C1 segment of cervical spinal cord (tissue), 14 donors: ENCODE results near the gene HMGXB4.
"Not testable (repeated sequence)": the region's sequence is repeated elsewhere in the genome, so short reads cannot be mapped to it uniquely, and the experiment has no call there.

Source experiments
- DNase-seq, 14 donors: peaks; one replicate each; lab custom pipeline; 2025; lab: John Stamatoyannopoulos, UW

The HMGXB4 gene

GRCh38 chr22:35257321-35258190 lies at the start of gene HMGXB4:
HMGXB4 (plus strand) TSS chr22:35257493; CDS start chr22:35262391, 4,898 bp downstream.
- DNase-seq, result peak; percentile 50 to 92 (median 80)

GRCh38 chr22:35208003-35208402 lies 49.3 kb upstream of the HMGXB4 start:
- no peak for DNase-seq

DNA sequence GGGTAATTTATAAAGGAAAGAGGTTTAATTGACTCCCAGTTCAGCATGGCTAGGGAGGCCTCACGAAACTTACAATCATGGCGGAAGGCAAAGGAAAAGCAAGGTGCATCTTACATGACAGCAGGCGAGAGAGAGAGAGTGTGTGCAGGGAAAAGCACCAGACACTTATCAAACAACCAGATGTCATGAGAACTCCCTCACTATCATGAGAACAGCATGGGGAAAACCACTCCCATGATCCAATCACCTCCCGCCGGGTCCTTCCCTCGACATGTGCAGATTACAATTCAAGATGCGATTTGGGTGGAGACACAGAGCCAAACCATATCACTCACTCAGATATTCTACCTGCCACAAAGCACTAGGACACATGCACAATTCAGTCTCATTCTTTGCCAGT lies 48.1 kb upstream of the HMGXB4 start:
- no peak for DNase-seq

- no peak for DNase-seq
Observed at GRCh38 chr22:35212009-35212408, 45.3 kb upstream of the HMGXB4 start.

DNA sequence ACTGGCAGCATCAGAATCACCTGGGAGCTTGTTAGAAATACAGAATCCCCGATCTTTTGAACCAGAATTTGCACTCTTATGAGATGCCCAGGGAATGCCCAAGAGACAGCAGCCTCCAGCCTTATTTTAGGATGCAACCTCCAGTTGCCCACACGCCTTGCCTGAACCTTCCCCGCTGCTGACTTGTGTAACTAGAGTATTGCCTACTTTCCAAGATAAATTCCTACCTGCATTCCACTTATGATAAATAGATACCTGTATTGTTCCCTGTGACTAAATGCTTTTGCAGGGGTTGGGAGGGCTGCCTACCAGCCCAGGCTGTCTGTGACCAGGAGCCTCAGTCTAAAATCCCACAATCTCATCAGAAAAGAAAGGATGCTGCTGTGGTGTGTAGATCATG lies 44.3 kb upstream of the HMGXB4 start:
- DNase-seq, result no peak

- no peak for DNase-seq
Observed at GRCh38 chr22:35214968-35215367, 42.3 kb upstream of the HMGXB4 start.

DNA sequence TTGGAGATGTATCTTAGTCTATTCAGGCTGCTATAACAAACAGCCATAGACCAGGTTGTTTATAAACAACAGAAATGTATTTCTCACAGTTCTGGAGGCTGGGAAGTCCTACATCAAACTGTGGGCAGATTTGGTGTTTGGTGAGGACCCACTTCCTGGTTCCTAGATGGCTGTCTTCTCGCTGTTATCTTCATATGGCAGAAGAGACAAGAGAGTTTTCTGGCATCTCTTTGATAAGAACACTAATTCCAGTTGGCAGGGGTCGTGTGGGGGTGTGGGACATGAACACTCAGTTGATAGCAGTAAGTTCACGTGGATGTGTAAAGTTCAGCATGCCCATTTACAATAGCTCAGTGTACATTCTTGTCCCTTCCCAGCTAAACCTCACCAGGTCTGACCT lies 41.3 kb upstream of the HMGXB4 start:
- no peak for DNase-seq

- DNase-seq, result no peak
Observed at GRCh38 chr22:35217527-35217926, 39.8 kb upstream of the HMGXB4 start.

DNA sequence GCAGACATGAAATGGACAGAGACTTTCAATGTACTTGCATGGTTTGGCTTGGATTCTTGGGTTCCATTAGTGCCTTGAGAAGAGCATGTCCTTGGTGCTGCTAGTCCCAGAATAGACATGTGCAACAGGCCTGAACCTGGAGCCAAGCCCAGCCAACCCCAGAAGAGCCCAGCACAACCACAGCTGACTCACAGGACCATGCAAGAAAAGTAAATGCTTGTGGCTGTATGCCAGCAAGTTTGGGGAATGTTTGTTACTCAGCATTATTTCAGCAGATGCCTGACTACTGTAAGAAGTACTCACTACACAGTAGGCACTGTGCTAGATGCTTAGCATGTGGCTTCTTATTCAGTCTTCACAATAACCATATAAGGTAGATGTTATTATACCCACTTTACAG lies 39.2 kb upstream of the HMGXB4 start:
- DNase-seq, result no peak

- DNase-seq, result no peak
Observed at GRCh38 chr22:35219012-35219411, 38.3 kb upstream of the HMGXB4 start.

GRCh38 chr22:35220221-35220620 lies 37.1 kb upstream of the HMGXB4 start:
- DNase-seq, result no peak

- DNase-seq, result no peak
Observed at GRCh38 chr22:35225010-35225409, 32.3 kb upstream of the HMGXB4 start.

- no peak for DNase-seq
Observed at GRCh38 chr22:35226958-35227647, 30.2 kb upstream of the HMGXB4 start.

DNA sequence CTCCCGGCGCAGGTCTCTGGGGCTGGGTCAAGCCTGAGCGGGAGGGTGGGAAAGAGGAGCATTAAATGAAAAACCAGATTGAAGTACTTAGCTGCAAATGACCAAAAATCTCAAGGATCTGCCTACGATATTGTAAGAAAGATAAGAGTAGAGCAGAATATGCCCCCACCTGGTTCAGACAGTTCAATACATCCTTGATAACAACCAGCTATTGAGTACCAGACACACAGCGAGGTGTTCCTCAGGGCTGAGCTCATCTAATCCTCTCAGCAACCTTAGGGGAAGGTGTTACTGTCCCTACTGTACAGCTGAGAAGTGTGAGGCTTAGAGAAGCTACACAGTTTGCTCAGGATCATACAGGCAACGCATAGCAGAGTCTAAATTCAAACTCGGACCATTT lies 27.4 kb upstream of the HMGXB4 start:
- DNase-seq, result no peak

GRCh38 chr22:35230417-35230816 lies 26.9 kb upstream of the HMGXB4 start:
- no peak for DNase-seq

DNA sequence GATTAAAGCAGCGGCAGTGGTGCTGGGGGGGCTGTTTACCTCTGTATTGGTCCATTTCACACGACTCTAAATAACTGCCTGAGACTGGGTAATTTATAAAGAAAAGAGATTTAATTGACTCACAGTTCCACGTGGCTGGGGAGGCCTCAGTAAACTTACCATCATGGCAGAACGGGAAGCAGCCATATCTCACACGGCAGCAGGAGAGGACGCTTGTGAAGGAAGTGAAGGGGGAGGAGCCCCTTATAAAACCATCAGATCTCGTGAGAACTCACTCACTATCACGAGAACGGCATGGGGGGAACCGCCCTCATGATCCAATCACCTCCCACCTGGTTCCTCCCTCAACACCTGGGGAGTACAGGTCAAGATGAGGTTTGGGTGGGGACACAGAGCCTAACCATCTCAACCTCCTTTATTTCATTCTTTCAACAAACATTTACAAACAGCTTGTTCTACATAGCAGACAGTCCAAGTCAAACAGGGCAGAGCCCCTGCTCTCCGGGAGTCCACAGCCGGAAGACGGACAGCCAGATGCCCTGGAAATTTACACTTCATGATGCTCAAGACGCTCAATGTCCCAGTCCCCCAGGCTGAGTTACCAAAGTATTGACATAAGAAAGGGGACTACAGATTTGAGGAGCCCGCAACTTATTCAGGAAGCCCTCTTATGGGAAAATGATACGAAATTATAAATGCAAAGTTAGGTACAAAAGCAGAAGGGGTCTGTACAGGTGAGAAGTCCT lies 26.3 kb upstream of the HMGXB4 start:
- no peak for DNase-seq

DNA sequence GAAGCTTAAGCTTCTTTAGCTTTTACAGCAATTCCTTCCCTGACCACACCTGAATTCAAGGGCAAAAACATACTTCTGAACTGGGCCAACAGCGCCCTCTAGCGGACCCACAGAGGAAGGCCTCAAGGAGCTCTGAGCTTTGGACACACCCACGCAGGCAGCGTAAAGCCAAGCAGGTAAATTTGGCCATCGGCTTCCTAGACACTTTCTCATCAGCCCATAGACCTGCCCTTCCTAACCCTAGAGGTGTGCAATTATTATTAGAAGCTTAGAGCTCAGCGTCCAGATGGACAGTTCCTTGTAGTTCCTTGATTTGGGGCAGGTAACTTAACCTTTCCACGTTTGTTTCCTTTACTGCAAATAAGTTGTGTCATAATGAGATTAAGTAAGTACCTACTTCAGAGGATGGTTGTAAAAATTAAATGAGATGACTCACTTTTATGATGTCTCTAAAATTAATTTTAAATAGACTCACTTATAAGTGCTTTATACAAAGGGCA lies 25.7 kb upstream of the HMGXB4 start:
- peak in 3 of 14 donors; percentile 1 to 7 (median 5) for DNase-seq

DNA sequence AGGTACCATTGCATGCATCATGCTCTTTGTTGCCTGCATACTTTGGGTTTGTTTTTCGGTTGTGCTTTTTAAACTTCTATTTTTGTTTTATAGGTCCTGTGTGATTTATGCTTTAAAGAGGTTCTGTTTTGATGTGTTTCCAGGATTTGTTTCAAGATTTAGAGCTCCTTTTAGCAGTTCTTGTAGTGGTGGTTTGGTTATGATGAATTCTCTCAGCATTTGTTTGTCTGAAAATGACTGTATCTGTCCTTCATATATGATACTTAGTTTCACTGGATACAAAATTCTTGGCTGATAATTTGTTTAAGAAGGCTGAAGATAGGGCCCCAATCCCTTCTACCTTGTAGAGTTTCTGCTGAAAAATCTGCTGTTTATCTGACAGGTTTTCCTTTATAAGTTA lies 18.5 kb upstream of the HMGXB4 start:
- not testable (repeated sequence) for DNase-seq

GRCh38 chr22:35244507-35244906 lies 12.8 kb upstream of the HMGXB4 start:
- DNase-seq, result not testable (repeated sequence)

DNA sequence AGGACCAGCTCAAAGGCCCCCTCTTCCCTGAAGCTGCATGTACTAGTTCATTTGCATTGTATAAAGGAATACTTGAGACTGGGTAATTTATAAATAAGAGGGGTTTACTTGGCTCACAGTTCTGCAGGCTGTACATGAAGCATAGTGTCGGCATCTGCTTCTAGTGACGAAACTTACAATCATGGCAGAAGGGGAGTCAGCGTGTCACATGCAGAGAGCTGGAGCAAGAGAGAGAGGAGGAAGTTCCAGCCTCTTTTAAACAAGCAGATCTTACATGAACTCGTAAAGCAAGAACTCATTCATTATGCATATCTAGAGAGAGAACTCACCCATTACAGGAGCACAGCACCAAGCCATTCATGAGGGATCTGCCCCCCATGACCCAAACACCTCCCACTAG lies 7.1 kb upstream of the HMGXB4 start:
- DNase-seq, result no peak

- no peak for DNase-seq
Observed at GRCh38 chr22:35253946-35254345, 3.3 kb upstream of the HMGXB4 start.

GRCh38 chr22:35257002-35257320 lies 332 bp upstream of the HMGXB4 start:
- no peak for DNase-seq
